ENCODE measurements around the gene GCAT.

Gene GCAT

DNA sequence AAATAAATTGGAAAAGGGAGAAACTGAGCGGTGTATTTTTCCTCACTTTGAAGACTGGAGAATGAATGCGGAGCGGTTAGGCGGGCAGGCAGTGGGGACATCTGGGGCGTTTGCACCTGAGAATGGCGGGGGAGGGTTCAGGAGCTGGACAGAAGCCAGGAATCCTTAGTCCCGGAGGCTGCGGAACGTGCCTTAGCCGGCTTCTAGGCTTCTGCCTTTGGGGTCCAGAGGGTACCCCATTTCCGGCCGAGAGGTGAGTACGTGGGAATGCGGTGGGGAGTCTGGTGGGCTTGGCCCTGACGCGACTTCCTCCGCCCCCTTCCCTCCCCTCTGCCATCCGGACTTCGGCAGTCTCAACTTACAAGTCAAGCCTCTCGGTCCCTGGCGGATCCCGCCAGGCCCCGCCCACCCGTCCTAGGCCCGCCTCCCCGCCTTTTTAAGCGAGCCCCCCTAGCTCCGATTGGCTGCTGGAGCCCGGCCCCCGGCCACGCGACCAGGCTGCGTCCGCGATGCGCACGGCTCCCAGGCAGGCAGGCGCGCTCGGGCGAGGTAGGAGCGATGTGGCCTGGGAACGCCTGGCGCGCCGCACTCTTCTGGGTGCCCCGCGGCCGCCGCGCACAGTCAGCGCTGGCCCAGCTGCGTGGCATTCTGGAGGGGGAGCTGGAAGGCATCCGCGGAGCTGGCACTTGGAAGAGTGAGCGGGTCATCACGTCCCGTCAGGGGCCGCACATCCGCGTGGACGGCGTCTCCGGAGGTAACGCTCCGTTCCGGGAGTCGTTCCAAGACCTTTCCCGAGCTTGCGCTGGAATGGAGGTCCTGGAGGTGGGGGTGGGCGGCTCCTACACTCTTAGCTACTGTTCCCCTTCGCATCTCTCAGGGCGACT lies at the start of gene GCAT:
GCAT (plus strand) TSS at position 525 of the 884 bp plus-strand sequence; CDS start at position 559, 34 bp downstream.
- peaks cover 8% of the 10 kb centered on the region; the same call in 1 of the 2 replicates for H3K9me3 ChIP-seq
- no peaks in the 10 kb centered on the region for H3K36me3 ChIP-seq
- peaks cover 26% of the 10 kb centered on the region for H3K4me1 ChIP-seq
- H3K4me2 ChIP-seq: peak within 1 kb of the TSS; percentile 98
- H3K4me3 ChIP-seq: peak within 1 kb of the TSS; percentile 71
- peaks cover 43% of the 10 kb centered on the region for H4K20me1 ChIP-seq
- H3K9ac ChIP-seq: peak within 1 kb of the TSS; percentile 58
- no peak within 1 kb of the TSS for H3K27ac ChIP-seq
- peaks cover 77% of the 10 kb centered on the region for H3K27me3 ChIP-seq
- TF ChIP-seq Cebpa-rat (IDR thresholded peaks at IDR 0.05): no peak

- peaks cover 34% of the 10 kb centered on the region for H3K4me1 ChIP-seq
- H4K20me1 ChIP-seq: no peaks in the 10 kb centered on the region
- H3K27ac ChIP-seq: peak overlapping the region; percentile 52
- peaks cover 91% of the 10 kb centered on the region for H3K36me3 ChIP-seq
- H3K4me2 ChIP-seq: peak overlapping the region; percentile 63
- H3K9ac ChIP-seq: peak overlapping the region; percentile 38; the same call in 1 of the 2 replicates
- H3K27me3 ChIP-seq: no peaks in the 10 kb centered on the region
- H3K9me3 ChIP-seq: no peaks in the 10 kb centered on the region
- no peak for TF ChIP-seq Cebpa-rat (IDR thresholded peaks at IDR 0.05)
- H3K4me3 ChIP-seq: no peak overlapping the region
Measured at GRCh38 chr22:37758694-37759093, 49.0 kb upstream of the GCAT start.

GRCh38 chr22:37759281-37759680 lies 48.5 kb upstream of the GCAT start:
- H3K4me2 ChIP-seq: no peak overlapping the region; the same call in 1 of the 2 replicates
- peaks cover 90% of the 10 kb centered on the region for H3K36me3 ChIP-seq
- peaks cover 40% of the 10 kb centered on the region for H3K4me1 ChIP-seq
- no peak overlapping the region for H3K27ac ChIP-seq
- no peaks in the 10 kb centered on the region for H3K9me3 ChIP-seq
- TF ChIP-seq Cebpa-rat (IDR thresholded peaks at IDR 0.05): no peak
- no peaks in the 10 kb centered on the region for H4K20me1 ChIP-seq
- H3K9ac ChIP-seq: 0 out of 2 replicates have a peak overlapping the region, but pooled peaks have one; percentile 36
- H3K4me3 ChIP-seq: no peak overlapping the region
- H3K27me3 ChIP-seq: no peaks in the 10 kb centered on the region

DNA sequence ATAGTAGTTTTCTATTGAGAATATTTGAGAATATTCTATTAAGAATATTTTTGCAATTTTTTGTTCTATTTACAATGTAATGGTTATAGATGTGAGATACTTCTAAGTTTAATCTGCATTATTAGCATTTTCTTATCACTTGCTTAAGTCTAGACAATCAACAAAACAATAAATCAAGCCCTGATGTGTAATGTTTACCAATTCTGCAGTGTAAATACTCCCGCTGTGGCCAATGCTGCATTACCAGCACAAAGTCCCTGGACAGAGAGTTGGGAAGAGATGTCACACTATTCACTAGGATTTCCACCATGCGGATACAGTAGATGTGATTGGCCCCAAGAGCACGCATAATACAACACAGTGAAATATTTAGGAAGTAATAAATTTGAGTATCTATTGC lies 47.6 kb upstream of the GCAT start:
- Histone ChIP-seq H3K4me2 (no peak overlapping the region), H3K4me3 (no peak overlapping the region), H3K36me3 (peaks cover 81% of the 10 kb centered on the region), H3K27ac (no peak overlapping the region), H3K4me1 (peaks cover 48% of the 10 kb centered on the region), H3K9me3 (no peaks in the 10 kb centered on the region), H3K9ac (no peak overlapping the region), H3K27me3 (no peaks in the 10 kb centered on the region), H4K20me1 (no peaks in the 10 kb centered on the region)
- no peak for TF ChIP-seq Cebpa-rat (IDR thresholded peaks at IDR 0.05)

- H4K20me1 ChIP-seq: no peaks in the 10 kb centered on the region
- H3K36me3 ChIP-seq: peaks cover 70% of the 10 kb centered on the region
- no peak for TF ChIP-seq Cebpa-rat (IDR thresholded peaks at IDR 0.05)
- H3K4me1 ChIP-seq: peaks cover 56% of the 10 kb centered on the region
- H3K9ac ChIP-seq: no peak overlapping the region
- no peak overlapping the region for H3K4me3 ChIP-seq
- H3K9me3 ChIP-seq: no peaks in the 10 kb centered on the region
- no peaks in the 10 kb centered on the region for H3K27me3 ChIP-seq
- no peak overlapping the region for H3K4me2 ChIP-seq
- H3K27ac ChIP-seq: no peak overlapping the region
Measured at GRCh38 chr22:37762389-37762836, 45.3 kb upstream of the GCAT start.

DNA sequence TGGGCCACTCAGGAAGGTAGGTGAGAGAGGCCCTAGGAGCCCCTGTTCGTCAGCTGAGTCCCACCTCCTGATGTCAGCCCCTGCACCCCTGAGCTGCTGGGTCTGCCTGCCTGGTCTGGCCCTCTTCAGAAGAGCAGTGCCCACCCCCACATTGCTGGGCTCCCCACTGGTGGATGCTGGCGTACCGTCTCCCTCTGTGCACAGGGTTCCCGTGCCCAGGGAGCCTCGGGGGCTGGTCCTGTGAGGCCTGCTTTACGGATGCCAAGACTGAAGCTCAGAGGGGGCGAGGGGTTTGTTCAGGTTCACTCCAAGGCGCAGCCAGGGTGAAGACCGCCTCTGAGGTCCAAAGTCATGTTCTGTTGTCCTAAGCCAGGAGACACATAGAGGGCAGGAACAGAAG lies 44.7 kb upstream of the GCAT start:
- no peaks in the 10 kb centered on the region for H3K9me3 ChIP-seq
- no peak overlapping the region for H3K9ac ChIP-seq
- no peaks in the 10 kb centered on the region for H4K20me1 ChIP-seq
- no peak overlapping the region for H3K27ac ChIP-seq
- TF ChIP-seq Cebpa-rat (IDR thresholded peaks at IDR 0.05): no peak
- peaks cover 70% of the 10 kb centered on the region for H3K36me3 ChIP-seq
- no peak overlapping the region for H3K4me3 ChIP-seq
- H3K4me1 ChIP-seq: peaks cover 50% of the 10 kb centered on the region
- no peaks in the 10 kb centered on the region for H3K27me3 ChIP-seq
- peak overlapping the region; percentile 9; the same call in 1 of the 2 replicates for H3K4me2 ChIP-seq

DNA sequence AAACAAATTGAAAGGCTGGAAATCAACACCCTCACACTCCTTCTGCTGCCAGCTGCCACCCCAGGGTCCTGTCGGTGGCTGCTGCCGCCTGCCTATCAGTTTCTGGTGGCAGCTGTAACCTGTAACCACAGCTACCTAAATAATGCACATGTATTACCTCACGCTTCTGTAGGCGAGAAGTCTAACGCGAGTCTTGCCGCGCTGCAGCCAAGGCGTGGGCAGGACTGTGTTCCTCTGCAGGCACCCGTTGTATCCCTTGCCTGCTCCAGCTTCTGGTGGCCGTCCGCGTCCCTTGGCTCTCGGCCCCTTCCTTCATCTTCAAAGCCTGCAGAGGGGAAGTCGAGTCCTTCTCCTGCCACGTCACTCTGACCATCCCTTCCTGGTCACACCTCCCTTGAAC lies 44.1 kb upstream of the GCAT start:
- H3K27me3 ChIP-seq: no peaks in the 10 kb centered on the region
- no peak for TF ChIP-seq Cebpa-rat (IDR thresholded peaks at IDR 0.05)
- no peak overlapping the region for H3K9ac ChIP-seq
- H3K27ac ChIP-seq: no peak overlapping the region
- no peaks in the 10 kb centered on the region for H3K9me3 ChIP-seq
- H3K4me3 ChIP-seq: no peak overlapping the region
- peak overlapping the region; percentile 62 for H3K4me2 ChIP-seq
- no peaks in the 10 kb centered on the region for H4K20me1 ChIP-seq
- H3K4me1 ChIP-seq: peaks cover 44% of the 10 kb centered on the region
- peaks cover 70% of the 10 kb centered on the region for H3K36me3 ChIP-seq

GRCh38 chr22:37764622-37765021 lies 43.1 kb upstream of the GCAT start:
- Histone ChIP-seq H4K20me1 (no peaks in the 10 kb centered on the region), H3K27ac (no peak overlapping the region; the same call in 1 of the 2 replicates), H3K36me3 (peaks cover 70% of the 10 kb centered on the region), H3K4me2 (peak overlapping the region; percentile 62), H3K4me1 (peaks cover 37% of the 10 kb centered on the region), H3K9ac (peak overlapping the region; percentile 2; the same call in 1 of the 2 replicates), H3K4me3 (no peak overlapping the region), H3K27me3 (no peaks in the 10 kb centered on the region), H3K9me3 (no peaks in the 10 kb centered on the region)
- TF ChIP-seq Cebpa-rat (IDR thresholded peaks at IDR 0.05): 0 out of 2 replicates have a peak, but pooled peaks have one; percentile 6

DNA sequence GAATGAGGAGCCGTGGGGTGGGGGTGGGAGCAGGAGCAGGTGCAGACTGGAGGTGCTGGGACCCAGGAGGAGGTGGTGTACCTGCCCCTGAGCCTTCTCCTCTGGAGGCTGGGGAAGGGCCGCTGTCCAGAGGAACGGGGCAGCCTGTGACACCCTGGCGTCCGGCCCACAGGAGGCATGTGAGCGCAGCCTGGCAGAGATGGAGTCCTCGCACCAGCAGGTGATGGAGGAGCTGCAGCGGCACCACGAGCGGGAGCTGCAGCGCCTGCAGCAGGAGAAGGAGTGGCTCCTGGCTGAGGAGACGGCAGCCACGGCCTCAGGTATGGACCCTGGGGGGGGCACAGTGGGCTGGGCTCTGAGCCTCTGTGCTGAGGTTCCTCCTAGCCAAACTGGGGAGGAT lies 42.2 kb upstream of the GCAT start:
- Histone ChIP-seq H4K20me1 (no peaks in the 10 kb centered on the region), H3K4me2 (peak overlapping the region; percentile 62), H3K27ac (no peak overlapping the region), H3K4me1 (peaks cover 37% of the 10 kb centered on the region), H3K9me3 (no peaks in the 10 kb centered on the region), H3K4me3 (no peak overlapping the region), H3K9ac (no peak overlapping the region), H3K27me3 (no peaks in the 10 kb centered on the region), H3K36me3 (peaks cover 69% of the 10 kb centered on the region)
- TF ChIP-seq Cebpa-rat (IDR thresholded peaks at IDR 0.05): no peak

GRCh38 chr22:37765953-37766576 lies 41.7 kb upstream of the GCAT start:
- H3K4me3 ChIP-seq: no peak overlapping the region

More at GRCh38 chr22:37765953-37766576, 41.7 kb upstream of the GCAT start:
- H3K36me3 ChIP-seq: peaks cover 70% of the 10 kb centered on the region
- H3K9me3 ChIP-seq: no peaks in the 10 kb centered on the region
- no peaks in the 10 kb centered on the region for H4K20me1 ChIP-seq
- H3K27me3 ChIP-seq: no peaks in the 10 kb centered on the region
- peak overlapping the region; percentile 62; the same call in 1 of the 2 replicates for H3K4me2 ChIP-seq
- peaks cover 37% of the 10 kb centered on the region for H3K4me1 ChIP-seq
- no peak for TF ChIP-seq Cebpa-rat (IDR thresholded peaks at IDR 0.05)
- H3K27ac ChIP-seq: no peak overlapping the region
- no peak overlapping the region for H3K9ac ChIP-seq
